ENCODE measurements around the gene PRKD1.
"Not testable (repeated sequence)": the region's sequence is repeated elsewhere in the genome, so short reads cannot be mapped to it uniquely, and the experiment has no call there.

PRKD1 gene

DNA sequence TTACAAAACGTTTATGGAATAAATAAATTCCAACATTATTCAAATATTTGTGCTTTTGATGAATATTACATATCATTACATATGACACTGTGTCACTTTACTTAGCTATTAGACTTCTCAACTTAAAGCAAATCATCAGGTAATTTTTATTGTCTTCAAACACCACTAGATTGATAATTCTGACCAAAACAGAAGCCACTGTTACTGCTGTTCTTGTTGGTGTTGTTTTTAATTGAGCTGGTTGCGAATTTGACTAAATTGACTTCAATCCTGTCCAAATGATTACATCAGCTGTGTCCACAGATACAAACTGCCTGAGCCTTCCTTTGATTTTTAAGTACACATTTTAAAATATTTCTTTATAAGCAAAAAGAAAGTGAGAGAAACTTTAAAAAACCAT is 29.2 kb downstream of the PRKD1 start:
- DNase-seq, result no peak

DNA sequence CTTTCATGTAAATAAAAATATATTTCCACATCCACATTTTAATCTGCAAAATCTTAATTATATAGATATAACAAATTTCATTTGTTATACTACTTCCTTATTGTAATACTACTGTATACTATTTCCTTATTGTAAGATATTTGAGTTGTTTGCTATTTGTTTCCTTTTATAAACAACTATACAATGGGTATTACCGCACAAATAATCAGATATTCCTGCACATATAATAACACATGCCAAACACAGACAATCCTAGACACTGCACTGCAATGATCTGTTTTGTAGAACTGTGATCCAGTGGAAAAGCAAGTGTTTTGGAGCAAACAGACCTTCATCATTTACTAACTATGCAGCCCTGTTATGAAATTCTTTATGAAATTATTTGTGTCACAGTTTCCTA is 30.5 kb downstream of the PRKD1 start:
- DNase-seq, result no peak

DNA sequence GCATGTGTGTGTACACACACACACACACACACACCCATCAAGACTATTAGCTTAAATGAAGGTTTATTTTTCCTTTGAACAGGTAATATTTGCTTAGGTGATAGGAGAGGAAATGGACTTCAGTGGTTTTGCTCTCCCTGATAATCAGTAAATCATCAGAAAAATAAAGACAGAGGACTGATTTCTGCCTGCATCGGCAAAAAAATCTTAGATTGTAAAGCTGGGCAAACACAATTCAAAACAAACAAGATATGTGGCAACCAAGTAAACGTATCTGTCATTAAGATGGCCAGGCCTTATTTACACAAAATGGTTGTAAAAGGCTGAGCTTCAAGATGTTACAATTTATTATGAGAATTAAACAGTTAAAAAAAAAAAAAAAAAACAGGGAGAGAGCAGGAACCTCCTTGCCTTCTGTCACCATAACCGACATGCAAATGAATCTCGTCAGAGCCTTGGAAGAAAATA is 31.3 kb downstream of the PRKD1 start:
- no peak for DNase-seq

DNA sequence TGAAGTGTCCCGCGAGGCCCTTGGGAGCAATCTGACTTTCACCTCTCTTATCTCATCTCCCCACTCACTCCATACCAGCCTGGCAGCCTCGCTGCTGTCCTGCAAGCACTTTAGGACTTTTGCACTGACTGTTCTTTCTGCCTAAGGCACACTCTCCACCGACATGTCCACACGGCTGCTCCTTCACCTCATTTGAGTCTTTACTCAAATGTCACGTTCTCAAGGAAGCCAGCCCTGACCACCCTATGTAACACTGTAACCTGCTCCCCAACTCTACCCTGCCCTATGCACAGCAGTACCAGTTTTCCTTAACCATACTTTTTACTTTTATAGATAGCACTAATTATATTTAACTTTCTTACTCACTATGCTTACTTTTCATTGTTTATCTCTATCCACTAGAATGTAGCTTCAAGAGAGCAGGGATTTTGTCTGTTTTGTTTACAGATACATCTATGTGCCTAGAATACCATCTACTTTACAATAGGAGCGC is 32.0 kb downstream of the PRKD1 start:
- DNase-seq, result no peak

DNA sequence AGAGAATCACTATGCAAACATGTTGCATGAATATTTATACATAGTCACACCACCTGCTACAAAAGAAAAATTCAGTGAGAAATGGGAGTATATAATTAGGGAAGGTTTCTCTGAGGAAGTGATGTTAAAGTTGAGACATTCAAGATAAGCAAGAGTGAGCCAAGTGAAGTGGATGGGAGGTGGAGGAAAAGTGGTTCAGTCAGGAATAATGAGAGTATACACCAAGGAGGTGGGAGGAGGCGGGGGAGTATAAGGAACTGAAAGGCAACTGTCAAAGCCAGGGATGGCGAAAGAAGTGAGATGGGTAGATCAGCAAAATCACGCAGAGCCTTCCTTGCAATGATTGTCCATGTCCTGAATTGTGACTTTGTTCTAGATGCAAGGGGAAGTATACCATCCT is 33.7 kb downstream of the PRKD1 start:
- DNase-seq, result no peak

DNA sequence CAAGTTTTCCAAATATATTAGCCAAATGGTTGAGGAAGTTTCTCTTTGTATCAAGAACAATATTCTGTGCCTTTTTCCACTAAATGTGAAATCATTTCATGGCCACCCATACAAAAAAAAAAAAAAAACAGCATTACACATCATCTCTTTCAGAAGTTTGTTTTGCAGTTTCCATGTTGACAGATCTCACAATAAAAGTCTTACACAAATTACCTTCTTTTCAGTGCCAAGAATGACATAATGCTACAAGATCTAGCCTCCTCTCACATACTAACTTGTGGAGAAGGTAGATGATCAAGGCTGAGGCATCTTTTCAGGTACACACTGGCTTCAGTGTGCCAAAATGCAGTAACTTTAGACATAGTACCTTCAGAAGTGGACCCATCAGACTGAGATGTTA is 35.3 kb downstream of the PRKD1 start:
- DNase-seq, result no peak

DNA sequence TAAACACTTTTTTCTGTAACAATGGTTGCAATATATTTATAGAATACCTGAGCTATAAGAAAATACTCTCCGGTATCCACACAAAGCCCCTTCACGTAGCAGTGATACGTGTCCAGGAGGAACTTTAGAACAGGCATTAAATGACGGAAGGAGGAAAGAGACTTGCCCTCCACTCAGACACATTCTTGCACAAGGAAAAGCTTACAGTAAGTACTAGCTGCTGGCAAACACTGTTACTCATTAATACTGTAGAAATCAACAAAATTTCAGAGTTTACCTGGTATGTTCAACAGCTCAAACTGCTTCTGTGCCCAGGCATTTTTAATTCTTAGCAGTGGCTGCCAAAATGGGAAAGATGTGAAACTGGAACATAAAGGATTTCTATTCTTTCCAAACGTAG is 41.7 kb downstream of the PRKD1 start:
- DNase-seq, result no peak

DNA sequence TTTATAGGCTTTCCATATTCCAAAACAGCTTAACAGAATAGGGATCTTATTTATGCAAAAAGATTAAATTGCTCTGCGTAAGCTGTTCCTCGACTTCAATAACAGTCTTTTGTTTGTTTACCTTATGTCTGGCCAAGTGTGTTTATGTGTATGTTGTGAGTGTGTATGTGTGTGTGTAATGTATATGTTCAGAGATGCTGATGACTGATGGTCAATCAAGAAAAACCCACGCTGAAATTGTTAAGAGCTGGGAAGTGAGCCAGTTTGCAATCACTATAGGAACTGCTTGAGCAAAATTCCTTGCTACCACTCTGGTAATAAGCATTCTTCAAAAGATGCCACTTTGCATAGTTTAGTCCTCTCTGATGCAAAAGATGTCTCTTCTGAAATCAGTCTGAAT is 59.6 kb downstream of the PRKD1 start:
- no peak for DNase-seq

DNA sequence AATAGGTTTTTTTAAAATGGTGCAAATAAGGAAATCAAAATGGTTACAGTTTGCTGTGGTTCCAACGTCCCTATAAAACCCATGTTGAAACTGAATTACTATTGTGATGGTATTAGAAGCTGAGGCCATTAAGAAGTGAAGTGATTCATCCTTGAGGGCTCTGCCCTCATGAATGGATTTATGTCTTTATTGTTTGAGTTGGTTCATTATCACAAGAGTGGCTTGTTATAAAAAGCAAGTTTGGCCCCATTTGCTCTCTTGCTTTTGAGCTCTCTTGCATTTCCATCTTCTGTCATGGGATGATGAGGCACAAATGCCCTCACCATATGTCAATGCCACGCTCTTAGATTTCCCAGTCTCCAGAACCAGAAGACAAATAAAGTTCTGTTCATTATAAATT is 62.3 kb downstream of the PRKD1 start:
- DNase-seq, result no peak

DNA sequence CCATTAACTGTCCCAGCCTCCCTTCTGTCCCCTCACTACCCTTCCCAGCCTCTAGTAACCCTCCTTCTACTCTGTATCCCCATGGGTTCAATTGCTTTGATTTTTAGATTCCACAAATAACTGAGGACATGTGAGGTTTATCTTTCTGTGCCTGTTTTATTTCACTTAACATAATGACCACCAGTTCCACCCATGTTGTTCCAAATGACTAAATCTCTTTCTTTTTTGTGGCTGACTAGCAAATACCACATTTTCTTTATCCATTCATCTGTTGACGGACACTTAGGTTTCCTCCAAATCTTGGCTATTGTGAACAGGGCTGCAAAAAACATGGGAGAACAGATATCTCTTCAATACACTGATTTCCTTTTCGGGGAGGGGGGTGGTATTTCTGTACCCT is 65.7 kb downstream of the PRKD1 start:
- no peak for DNase-seq

DNA sequence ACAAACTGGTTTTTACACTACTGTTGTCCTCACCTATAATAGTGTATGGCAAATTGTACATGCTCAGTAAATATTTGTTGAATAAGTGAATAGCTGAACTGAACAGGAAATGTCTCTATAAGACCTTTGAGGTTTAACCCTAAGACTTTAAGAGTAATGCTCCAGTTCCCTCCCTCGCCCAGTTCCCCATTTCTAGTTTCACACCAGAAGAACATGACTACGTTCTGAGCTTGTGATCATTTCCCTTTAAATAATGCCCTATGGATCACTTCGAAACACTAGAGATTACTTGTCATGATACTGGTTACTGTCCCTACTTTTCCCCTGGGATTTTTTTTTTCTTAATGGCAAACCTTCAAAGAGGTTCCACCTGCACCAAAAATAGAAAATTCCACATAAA is 69.3 kb downstream of the PRKD1 start:
- DNase-seq, result no peak

DNA sequence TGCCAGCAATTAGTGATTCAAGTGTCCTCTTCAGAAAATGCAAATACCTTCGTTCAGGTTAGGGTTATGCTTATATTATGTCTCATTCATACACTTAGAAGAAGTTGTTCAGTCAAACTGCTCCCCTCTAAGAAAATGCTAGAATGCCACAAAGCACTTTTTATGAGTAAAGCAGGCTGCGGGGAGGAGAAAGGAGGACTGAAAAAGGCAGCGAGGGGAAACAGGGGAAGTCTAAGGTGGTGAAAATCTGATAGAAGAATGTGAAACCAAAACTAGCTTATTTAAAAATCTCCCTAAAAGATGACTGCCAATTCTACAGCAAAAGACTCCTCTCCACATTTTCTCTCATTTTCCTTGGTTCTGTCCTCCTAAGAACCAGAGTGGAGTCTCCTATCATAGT is 70.1 kb downstream of the PRKD1 start:
- DNase-seq, result no peak

DNA sequence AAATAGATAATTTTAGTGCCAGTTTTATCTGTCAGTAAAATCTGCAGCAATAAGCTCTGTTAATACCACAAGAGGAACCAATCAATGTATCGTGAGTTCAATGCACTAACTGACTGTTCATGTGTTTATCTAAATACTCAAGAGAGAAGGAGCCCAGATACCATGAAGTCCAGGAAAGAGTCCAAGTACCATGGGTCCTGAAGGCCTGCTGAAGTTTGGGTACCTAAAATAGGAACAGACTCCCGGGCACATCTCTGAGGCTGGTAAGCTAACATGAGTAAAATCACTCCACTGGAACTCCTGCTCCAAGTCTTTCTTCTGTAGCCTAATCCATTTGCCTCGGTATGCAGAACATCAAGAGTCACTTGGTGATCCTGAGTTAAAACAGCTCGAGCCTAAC is 71.1 kb downstream of the PRKD1 start:
- DNase-seq, result no peak

DNA sequence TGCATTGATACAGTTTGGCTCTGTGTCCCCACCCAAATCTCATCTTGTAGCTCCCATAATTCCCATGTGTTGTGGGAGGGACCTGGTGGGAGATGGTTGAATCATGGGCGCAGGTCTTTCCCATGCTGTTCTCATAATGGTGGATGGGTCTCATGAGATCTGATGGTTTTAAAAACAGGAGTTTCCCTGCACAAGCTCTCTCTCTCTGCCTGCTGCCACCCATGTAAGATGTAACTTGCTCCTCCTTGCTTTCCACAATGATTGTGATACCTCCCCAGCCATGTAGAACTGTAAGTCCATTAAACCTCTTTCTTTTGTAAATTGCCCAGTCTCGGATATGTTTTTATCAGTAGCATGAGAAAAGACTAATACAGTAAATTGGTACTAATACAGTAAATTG is 74.0 kb downstream of the PRKD1 start:
- not testable (repeated sequence) for DNase-seq

DNA sequence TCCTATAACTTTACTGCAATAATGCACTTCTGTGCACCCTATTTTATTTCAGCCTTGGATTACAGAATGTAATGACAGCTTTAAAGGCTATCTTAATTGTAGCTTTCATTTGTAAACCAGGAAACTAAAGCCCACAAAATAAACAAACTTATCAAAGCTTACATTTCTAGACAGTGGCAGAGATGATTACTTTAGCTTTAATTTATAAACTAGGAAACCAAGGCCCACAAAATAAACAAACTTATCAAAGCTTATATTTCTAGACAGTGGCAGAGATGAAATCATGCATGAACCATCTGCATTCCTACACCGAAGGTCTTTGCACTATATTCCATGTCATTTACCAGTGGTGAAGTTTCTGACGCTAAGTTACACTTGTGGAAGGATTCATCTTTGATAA is 74.4 kb downstream of the PRKD1 start:
- DNase-seq, result no peak

DNA sequence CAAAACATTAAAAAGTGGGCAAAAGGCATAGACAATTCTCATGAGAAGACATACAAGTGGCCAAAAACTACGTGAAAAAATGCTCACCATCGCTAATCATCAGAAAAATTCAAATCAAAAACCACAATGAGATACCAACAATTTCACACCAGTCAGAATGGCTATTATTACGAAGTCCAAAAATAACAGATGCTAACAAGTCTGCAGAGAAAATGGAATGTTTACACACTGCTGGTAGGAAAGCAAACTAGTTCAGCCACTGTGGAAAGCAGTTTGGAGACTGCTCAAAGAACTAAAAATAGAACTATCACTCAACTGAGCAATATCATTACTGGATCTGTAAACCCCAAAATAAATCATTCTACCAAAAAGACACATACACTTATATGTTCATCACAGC is 76.2 kb downstream of the PRKD1 start:
- DNase-seq, result no peak

DNA sequence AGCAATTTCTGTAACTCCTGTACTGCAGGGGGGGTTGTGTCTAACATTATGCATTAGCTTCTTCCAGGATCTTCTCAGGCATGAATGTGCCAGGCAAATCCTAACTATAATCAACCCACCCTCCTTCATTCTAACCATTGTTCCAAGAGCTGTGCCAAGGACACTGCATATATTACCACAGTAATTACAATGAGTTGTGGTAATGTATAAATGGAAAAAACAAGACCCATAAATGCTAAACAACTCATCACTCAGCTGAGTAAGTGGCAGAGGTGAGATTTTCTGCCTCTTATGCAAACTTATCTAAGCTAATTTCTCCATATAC is 80.6 kb downstream of the PRKD1 start:
- no peak for DNase-seq

DNA sequence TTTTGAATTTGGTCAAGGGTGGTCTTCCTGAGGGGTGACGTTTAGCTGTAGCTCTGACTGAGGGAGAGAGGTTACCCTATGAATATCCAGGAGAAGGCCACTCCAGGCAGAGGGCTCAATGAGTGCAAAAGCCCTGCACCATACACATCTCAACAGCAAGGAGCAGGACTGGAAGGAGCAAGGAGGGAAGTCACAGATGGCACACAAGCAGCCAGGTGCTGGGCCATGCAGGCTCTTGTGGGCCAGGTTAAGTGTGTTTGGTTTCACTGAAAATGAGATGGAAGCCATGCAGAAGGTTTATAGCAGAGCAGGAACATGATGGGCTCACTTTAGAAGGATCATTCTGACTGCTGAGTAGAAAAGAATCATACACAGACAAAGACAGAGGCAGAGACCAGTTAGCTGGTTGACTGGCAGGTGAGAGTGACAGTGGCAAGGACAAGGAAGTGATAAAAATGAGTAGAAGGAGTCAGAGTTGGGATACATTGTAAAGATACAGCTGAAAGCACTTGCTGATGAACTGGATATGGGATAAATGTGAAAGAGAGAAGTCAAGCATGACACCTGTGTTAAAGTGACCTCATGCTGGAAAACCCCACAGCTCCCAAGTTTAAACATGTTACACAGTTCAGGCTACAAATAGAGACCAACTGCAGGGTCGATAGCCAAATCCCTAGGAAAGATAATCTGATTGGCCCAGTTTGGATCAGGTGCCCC is 81.2 kb downstream of the PRKD1 start:
- no peak for DNase-seq

DNA sequence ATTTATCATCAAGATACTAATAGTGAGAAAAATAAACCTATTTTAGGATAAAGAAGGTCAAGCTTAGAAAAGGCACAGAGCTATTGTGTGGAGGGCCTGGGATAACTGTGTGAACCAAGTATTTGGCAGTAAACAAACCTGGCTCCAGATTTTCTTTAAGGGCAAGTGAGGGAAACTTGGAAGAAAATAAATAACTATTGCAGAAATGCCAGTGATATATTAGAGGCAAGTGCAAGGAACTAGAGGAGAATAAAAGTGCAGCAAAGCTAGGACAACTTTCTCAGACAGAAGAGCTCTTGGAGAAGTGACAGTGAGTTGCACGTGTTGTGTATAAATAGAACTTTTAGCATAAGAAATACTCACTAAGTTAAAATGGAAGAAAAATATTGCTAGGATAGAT is 83.7 kb downstream of the PRKD1 start:
- DNase-seq, result no peak

DNA sequence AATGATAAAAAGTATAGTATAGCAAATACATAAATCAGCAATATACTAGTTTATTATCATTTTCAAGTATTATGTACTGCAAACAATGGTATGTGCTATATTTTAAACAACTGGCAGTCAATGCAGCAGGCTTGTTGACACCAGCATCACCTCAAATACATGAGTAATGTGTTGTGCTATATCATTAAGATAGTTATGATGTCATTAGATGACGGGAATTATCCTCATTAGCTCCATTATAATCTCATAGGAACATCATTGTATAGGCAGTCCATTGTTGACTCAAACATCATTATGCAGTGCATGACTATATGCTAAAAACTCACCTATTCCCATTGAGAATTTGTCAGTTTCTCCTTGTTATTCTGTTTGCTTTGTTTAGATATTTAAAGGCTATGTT is 85.4 kb downstream of the PRKD1 start:
- DNase-seq, result no peak

DNA sequence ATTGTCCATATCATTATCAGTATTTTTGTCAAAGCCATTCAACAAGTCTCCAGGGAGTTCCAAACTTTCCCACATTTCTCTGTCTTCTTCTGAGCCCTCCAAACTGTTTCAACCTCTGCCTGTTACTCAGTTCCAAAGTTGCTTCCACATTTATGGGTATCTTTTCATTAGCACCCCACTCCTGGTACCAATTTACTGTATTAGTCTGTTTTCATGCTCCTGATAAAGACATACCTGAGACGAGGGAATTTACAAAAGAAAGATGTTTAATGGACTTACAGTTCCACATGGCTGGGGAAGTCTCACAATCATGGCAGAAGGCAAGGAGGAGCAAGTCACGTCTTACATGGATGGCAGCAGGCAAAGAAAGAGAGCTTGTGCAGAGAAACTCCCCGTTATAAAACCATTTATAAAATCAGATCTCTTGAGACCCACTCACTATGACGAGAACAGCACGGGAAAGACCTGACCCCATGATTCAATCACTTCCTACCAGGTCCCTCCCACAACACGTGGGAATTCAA is 87.2 kb downstream of the PRKD1 start:
- not testable (repeated sequence) for DNase-seq

DNA sequence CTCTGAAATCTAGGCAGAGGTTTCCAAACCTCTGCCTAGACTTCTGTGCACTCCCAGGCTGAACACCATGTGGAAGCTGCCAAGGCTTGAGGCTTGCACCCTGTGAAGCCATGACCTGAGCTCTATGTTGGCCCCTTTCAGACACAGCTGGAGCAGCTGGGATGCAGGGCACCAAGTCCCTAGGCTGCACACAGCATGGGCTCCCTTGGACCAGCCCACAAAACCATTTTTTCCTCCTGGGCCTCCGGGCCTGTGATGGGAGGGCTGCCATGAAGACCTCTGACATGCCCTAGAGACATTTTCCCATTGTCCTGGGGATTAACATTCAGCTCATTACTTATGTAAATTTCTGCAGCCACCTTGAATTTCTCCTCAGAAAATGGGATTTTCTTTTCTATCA is 88.0 kb downstream of the PRKD1 start:
- not testable (repeated sequence) for DNase-seq

DNA sequence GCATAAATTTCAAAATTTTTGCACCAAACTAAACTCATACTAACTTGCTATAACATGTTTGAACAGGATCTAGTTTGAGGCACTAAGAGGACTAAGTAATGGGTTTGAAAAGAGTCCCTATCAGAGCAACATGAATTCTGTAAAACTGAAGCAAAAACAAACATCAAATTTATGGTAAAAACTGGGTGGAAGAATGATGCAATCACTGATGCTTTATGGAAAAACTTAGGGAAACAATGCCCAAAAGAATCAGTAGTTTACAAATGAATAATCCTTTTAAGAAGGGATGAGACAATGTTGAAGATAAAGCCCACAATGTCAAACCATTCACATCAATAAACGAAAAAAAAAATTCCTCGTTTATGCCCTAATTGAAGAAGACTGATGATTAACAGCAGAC is 88.9 kb downstream of the PRKD1 start:
- no peak for DNase-seq

DNA sequence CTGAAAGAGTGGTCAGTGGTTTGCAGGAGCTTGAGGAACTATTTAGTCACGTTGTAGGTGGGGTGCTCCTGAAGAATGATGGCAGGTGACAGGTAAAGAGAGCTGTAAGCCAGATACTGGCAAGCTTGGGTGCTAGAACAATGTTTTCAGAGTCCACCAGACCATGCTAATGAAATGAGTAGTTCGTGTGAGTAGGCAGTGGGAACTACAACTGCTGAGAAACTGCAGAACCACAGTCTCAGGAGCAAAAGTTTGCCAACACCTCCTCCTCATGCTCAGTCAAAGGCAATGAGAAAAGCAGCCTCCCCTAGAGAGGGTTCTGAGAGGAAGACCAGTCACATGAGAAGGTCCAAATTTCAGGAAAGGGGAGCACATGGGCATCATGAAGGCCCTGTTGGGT is 91.3 kb downstream of the PRKD1 start:
- DNase-seq, result no peak

DNA sequence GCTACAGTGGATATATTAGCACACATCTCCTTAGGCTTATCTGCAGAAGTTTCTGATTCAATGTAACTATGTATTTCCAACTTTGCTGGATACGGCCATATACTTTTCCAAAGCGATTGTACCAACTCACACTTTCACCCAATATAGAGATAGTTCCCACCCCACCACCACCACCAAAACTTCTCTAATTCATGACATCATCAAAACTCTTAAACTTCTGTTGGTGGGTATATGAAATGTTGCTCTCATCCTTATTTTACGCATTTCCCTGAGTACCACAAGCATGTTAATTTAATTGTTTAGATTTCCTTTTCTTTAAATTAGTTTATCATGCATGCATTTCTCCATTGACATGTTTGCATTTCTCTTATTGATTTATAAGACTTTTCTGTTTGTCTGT is 95.6 kb downstream of the PRKD1 start:
- no peak for DNase-seq

Data from activated CD4-positive, alpha-beta T cell treated with anti-CD3 and anti-CD28 coated beads, Interleukin-2, amount 50 U/mL, for 1 hour (primary cell).